H9 (cell line): ENCODE results near the gene ARPC5L. TPM values are rescaled to one million over a fixed set of nuclear protein-coding genes. Genes with fewer than 3 reads are reported as not detected.

Experiments
- DNase-seq: peaks from one replicate; pipeline ENCODE4 v3.0.0-alpha.2; 2017
- H2AFZ ChIP-seq: one replicate; pipeline ENCODE4 v1.6.1; 2013; ENCODE audit warnings: mild to moderate bottlenecking, low read length, control low read depth, moderate library complexity
- H2AK5ac ChIP-seq: 2 replicates; pipeline ENCODE4 v1.6.1; 2013; ENCODE audit warnings: low read length, control low read depth, mixed read lengths; ENCODE audit not compliant: insufficient read length
- H2BK120ac ChIP-seq: one replicate; pipeline ENCODE4 v1.6.1; 2013; ENCODE audit warnings: low read depth, mild to moderate bottlenecking, low read length, control low read depth, inconsistent platforms; ENCODE audit not compliant: poor library complexity, severe bottlenecking
- H2BK12ac ChIP-seq: 2 replicates; pipeline ENCODE4 v1.6.1; 2013; ENCODE audit warnings: low read length, control low read depth, mixed read lengths, low read depth; ENCODE audit not compliant: insufficient read length
- H2BK15ac ChIP-seq: 2 replicates; pipeline ENCODE4 v1.6.1; 2013; ENCODE audit warnings: low read depth, low read length, control low read depth
- H2BK20ac ChIP-seq: one replicate; pipeline ENCODE4 v1.6.1; 2013; ENCODE audit warnings: low read depth, mild to moderate bottlenecking, low read length, control low read depth, inconsistent platforms; ENCODE audit not compliant: poor library complexity, severe bottlenecking
- H2BK5ac ChIP-seq: 2 replicates; pipeline ENCODE4 v1.6.1; 2013; ENCODE audit warnings: low read length, control low read depth, mixed read lengths; ENCODE audit not compliant: insufficient read length
- H3K14ac ChIP-seq: 2 replicates; pipeline ENCODE4 v1.6.1; 2013; ENCODE audit warnings: low read length, control low read depth; ENCODE audit not compliant: insufficient read depth
- H3K18ac ChIP-seq: 2 replicates; pipeline ENCODE4 v1.6.1; 2013; ENCODE audit warnings: low read depth, mild to moderate bottlenecking, mixed read lengths, low read length, control low read depth; ENCODE audit not compliant: insufficient read length
- H3K23ac ChIP-seq: 2 replicates; pipeline ENCODE4 v1.6.1; 2013; ENCODE audit warnings: low read length, control low read depth, mixed read lengths, low read depth; ENCODE audit not compliant: insufficient read length
- H3K23me2 ChIP-seq: 2 replicates; pipeline ENCODE4 v1.6.1; 2013; ENCODE audit warnings: low read depth, mild to moderate bottlenecking, mixed read lengths, low read length, control low read depth; ENCODE audit not compliant: insufficient read length, poor library complexity, severe bottlenecking
- H3K27ac ChIP-seq: 2 replicates; pipeline ENCODE4 v1.5.1; 2013; ENCODE audit warnings: low read length, control low read depth, mixed read lengths, low read depth; ENCODE audit not compliant: insufficient read length
- H3K27me3 ChIP-seq: 2 replicates; pipeline ENCODE4 v1.6.1; 2013; ENCODE audit warnings: low read length, control low read depth, inconsistent platforms; ENCODE audit not compliant: insufficient read depth
- H3K4ac ChIP-seq: 2 replicates; pipeline ENCODE4 v1.6.1; 2013; ENCODE audit warnings: low read depth, mild to moderate bottlenecking, control low read depth, inconsistent platforms, low read length, moderate library complexity
- H3K4me1 ChIP-seq: 2 replicates; pipeline ENCODE4 v1.6.1; 2013; ENCODE audit warnings: low read length, control low read depth, inconsistent platforms; ENCODE audit not compliant: insufficient read depth
- H3K4me2 ChIP-seq: 2 replicates; pipeline ENCODE4 v1.6.1; 2013; ENCODE audit warnings: low read length, control low read depth, mixed read lengths; ENCODE audit not compliant: insufficient read length, insufficient read depth
- H3K56ac ChIP-seq: 2 replicates; pipeline ENCODE4 v1.6.1; 2013; ENCODE audit warnings: low read depth, mild to moderate bottlenecking, mixed read lengths, low read length, control low read depth; ENCODE audit not compliant: insufficient read length
- H3K79me1 ChIP-seq: 2 replicates; pipeline ENCODE4 v1.6.1; 2013; ENCODE audit warnings: low read depth, mild to moderate bottlenecking, moderate library complexity, low read length, control low read depth, inconsistent platforms; ENCODE audit not compliant: insufficient read depth, poor library complexity, severe bottlenecking
- H3K79me2 ChIP-seq: 2 replicates; pipeline ENCODE4 v1.6.1; 2013; ENCODE audit warnings: low read length, control low read depth, inconsistent platforms; ENCODE audit not compliant: insufficient read depth
- H3K9ac ChIP-seq: 2 replicates; pipeline ENCODE4 v1.6.1; 2013; ENCODE audit warnings: low read length, control low read depth, mixed read lengths; ENCODE audit not compliant: insufficient read length; ENCODE audit errors: extremely low read depth
- H3K9me3 ChIP-seq: one replicate; pipeline ENCODE4 v1.6.1; 2013; ENCODE audit warnings: low read depth, low read length, inconsistent platforms; ENCODE audit not compliant: control insufficient read depth
- H3T11ph ChIP-seq: one replicate; pipeline ENCODE4 v1.6.1; 2013; ENCODE audit warnings: mild to moderate bottlenecking, low read length, control low read depth, inconsistent platforms
- H4K20me1 ChIP-seq: one replicate; pipeline ENCODE4 v1.6.1; 2013; ENCODE audit not compliant: control insufficient read depth, insufficient read length, insufficient read depth
- H4K5ac ChIP-seq: 2 replicates; pipeline ENCODE4 v1.6.1; 2013; ENCODE audit warnings: low read depth, mild to moderate bottlenecking, mixed read lengths, low read length, control low read depth; ENCODE audit not compliant: insufficient read length
- H4K8ac ChIP-seq: replicated peaks from 2 replicates; pipeline ENCODE4 v1.6.1; 2013; ENCODE audit warnings: low read length, control low read depth, mixed read lengths, low read depth; ENCODE audit not compliant: insufficient read length
- H4K91ac ChIP-seq: 2 replicates; pipeline ENCODE4 v1.6.1; 2013; ENCODE audit warnings: low read depth, mild to moderate bottlenecking, moderate library complexity, mixed read lengths, low read length, control low read depth; ENCODE audit not compliant: insufficient read length
- H3K27ac Mint-ChIP-seq, 3 experiments: 2 replicates in 2 of 3; 3 replicates in 1 of 3; pipeline ENCODE4 v1.8.0; 2020 to 2021; ENCODE audit warnings: mixed read lengths in 3 of 3, mild to moderate bottlenecking in 1 of 3, moderate library complexity in 1 of 3
- H3K27me3 Mint-ChIP-seq: 2 replicates; pipeline ENCODE4 v1.8.0; 2021; ENCODE audit warnings: low read depth, mild to moderate bottlenecking, moderate library complexity, mixed read lengths
- H3K36me3 Mint-ChIP-seq, 3 experiments: 2 replicates in 2 of 3; 3 replicates in 1 of 3; pipeline ENCODE4 v1.8.0; 2020 to 2021; ENCODE audit warnings: low read depth in 3 of 3, mixed read lengths in 3 of 3; ENCODE audit not compliant: insufficient read depth in 1 of 3
- H3K4me1 Mint-ChIP-seq, 2 experiments: 2 replicates each; pipeline ENCODE4 v1.8.0; 2020; ENCODE audit warnings: mixed read lengths in 2 of 2
- H3K4me3 Mint-ChIP-seq, 2 experiments: 2 replicates in 1 of 2; 3 replicates in 1 of 2; pipeline ENCODE4 v1.8.0; 2020 to 2021; ENCODE audit warnings: mild to moderate bottlenecking in 2 of 2, mixed read lengths in 2 of 2, moderate library complexity in 1 of 2
- H3K9me3 Mint-ChIP-seq, 2 experiments: 2 replicates in 1 of 2; 3 replicates in 1 of 2; pipeline ENCODE4 v1.8.0; 2020; ENCODE audit warnings: mild to moderate bottlenecking in 2 of 2, mixed read lengths in 2 of 2, moderate library complexity in 1 of 2
- CTCF ChIP-seq: fragments of 200-600 bp; sonication (generic); conservative IDR thresholded peaks from 3 replicates; pipeline ENCODE4 v1.8.0; 2021; ENCODE audit warnings: antibody characterized with exemption, mild to moderate bottlenecking
- WGBS: extraction: QIAGEN DNeasy Blood & Tissue Kit; methylation state at CpG from one replicate; pipeline ENCODE4 v1.1.7; 2013; ENCODE audit warnings: missing lambda C conversion rate, low lambda C conversion rate, mixed read lengths; ENCODE audit not compliant: insufficient read length; ENCODE audit errors: extremely low coverage; 5-methylcytosine and 5-hydroxymethylcytosine counted together
- total RNA-seq: library from RNA; stranded (reverse); gene quantifications from 2 replicates; pipeline ENCODE4 v1.2.1, GENCODE V29; 2021

ARPC5L gene
- total RNA-seq, 1 experiment from 2014 or later, result 67.7 TPM

- Histone ChIP-seq H3K23me2 (no peaks in the 10 kb centered on the region), H2BK120ac (no peak overlapping the region), H3K27ac (no peak overlapping the region), H2BK12ac (no peak overlapping the region), H3T11ph (no peak overlapping the region), H2AFZ (no peak overlapping the region), H3K23ac (no peak overlapping the region), H3K4ac (no peak overlapping the region), H3K4me2 (no peak overlapping the region), H3K56ac (no peak overlapping the region), H2AK5ac (no peak overlapping the region), H2BK15ac (no peak overlapping the region), H3K18ac (no peak overlapping the region), H3K4me1 (no peaks in the 10 kb centered on the region), H2BK20ac (no peak overlapping the region), H3K14ac (no peak overlapping the region), H4K5ac (no peak overlapping the region), H4K8ac (no peak overlapping the region), H4K20me1 (no peaks in the 10 kb centered on the region), H3K9me3 (no peaks in the 10 kb centered on the region), H3K79me2 (no peaks in the 10 kb centered on the region), H2BK5ac (no peak overlapping the region), H3K9ac (no peak overlapping the region), H4K91ac (no peak overlapping the region), H3K27me3 (no peaks in the 10 kb centered on the region), H3K79me1 (no peaks in the 10 kb centered on the region)
- no peak for TF ChIP-seq CTCF
- Mint-ChIP-seq H3K4me1 (peaks cover 0 to 15% of the 10 kb centered on the region in 2 experiments; a peak in 2 of 4 replicates), H3K27me3 (no peaks in the 10 kb centered on the region), H3K9me3 (no peaks in the 10 kb centered on the region), H3K4me3 (no peak overlapping the region), H3K27ac (no peak overlapping the region; a peak in 1 of 7 replicates), H3K36me3 (no peaks in the 10 kb centered on the region; a peak in 1 of 7 replicates)
- DNase-seq, result no peak
- no CpG with 5 or more reads among the region's 11 CpGs for WGBS
Observed at GRCh38 chr9:124843456-124844034, 18.4 kb upstream of the ARPC5L start.
